HL-60 (cell line): ENCODE measurements around the gene OR2AE1.

ENCODE experiments used
- CTCF ChIP-seq: IDR thresholded peaks from one replicate; pipeline ENCODE4 v1.5.1; 2011; ENCODE audit warnings: low read length, control low read depth, inconsistent platforms; ENCODE audit not compliant: insufficient read depth
- GABPA ChIP-seq: IDR thresholded peaks from 2 replicates; pipeline ENCODE4 v1.6.1; 2012; ENCODE audit warnings: low read depth
- POLR2AphosphoS5 ChIP-seq: IDR thresholded peaks from 2 replicates; pipeline ENCODE4 v1.6.1; 2012; ENCODE audit warnings: low read depth
- REST ChIP-seq: IDR thresholded peaks from 2 replicates; pipeline ENCODE4 v1.6.1; 2012; ENCODE audit warnings: low read depth; ENCODE audit not compliant: insufficient replicate concordance
- SPI1 ChIP-seq: IDR thresholded peaks from 2 replicates; pipeline ENCODE4 v1.6.1; 2012; ENCODE audit warnings: low read depth, mild to moderate bottlenecking, borderline replicate concordance

GRCh38 chr7:99901581-99901980, 24.7 kb upstream of the OR2AE1 start:
- TF ChIP-seq CTCF (no peak), GABPA (no peak), SPI1 (no peak), POLR2AphosphoS5 (no peak), REST (no peak)
